ENCODE results near the gene TGIF2.
"Not testable (repeated sequence)": the region's sequence is repeated elsewhere in the genome, so short reads cannot be mapped to it uniquely, and the experiment has no call there.

Gene TGIF2

DNA sequence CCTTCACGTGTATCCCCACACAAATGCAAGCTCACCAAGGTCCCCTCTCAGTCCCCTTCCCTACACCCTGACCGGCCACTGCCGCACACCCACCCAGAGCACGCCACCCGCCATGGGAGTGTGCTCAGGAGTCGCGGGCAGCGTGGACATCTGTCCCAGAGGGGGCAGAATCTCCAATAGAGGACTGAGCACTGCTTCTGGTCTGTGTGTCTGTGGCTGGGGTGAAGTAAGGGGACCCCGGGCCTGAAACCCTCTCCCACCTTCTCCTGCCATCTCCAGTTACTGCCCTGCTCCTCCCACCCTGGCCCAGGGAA is 23.8 kb upstream of the TGIF2 start:
- CTCF ChIA-PET = interaction anchor here (0.6 kb wide), 1 partner anchor 154 kb away, joined by 3 read pairs; no protein-coding TSS in a partner anchor
- POLR2A ChIA-PET = no interaction called here
- no peak for TF ChIP-seq ARNT (IDR thresholded peaks at IDR 0.05)
- TF ChIP-seq BHLHE40 (IDR thresholded peaks at IDR 0.05; ENCODE audit: borderline replicate concordance) = no peak
- DNase-seq (ENCODE audit: extremely low spot score) = no peak

DNA sequence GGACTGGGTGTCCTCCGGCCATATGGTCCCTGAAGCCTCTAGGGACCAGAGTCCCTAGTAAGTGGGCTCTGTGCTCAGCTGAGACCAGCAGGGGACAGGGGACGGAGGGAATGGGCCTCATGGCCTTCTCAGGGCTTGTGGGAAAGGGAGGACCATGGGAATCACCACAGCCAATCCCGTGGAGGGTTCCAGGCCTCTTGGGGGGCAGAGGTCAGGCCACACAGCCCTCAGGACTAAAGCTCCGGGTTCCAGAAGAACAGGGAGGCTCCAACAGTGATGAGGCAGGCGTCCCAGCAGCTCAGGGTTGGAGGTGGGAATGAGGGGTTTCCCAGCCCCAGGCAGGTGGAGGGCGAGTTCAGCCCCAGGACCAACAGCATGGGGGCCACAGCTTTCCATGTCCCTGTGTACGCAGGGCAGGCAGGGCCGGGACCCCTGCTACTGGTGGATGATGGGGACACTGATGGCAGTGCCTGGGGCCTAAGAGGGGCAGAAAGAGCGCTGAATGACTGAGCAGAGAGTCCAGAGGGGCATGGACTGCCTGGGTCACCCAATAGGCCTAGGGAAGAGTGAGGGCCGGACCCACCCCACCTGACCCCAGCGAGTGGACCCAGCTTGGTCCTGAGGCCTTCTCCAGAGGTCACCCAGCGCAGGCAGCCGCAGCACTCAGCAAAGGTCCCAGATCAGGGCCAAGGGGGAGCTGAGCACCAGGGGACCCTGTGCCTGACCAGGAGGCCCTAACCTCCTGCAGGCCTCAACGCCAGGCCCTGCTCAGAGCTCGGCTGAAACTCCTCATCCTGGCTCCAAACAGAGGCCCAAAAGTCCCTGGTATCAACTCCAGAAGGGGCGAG is 23.2 kb upstream of the TGIF2 start:
- TF ChIP-seq LEF1 (IDR thresholded peaks at IDR 0.05; ENCODE audit: borderline replicate concordance) (no peak), FOXM1 (IDR thresholded peaks at IDR 0.05; ENCODE audit: borderline replicate concordance) (no peak)
- ChIA-PET POLR2A (no interaction called here), CTCF (interaction anchor here (0.6 kb wide), 1 partner anchor 155 kb away, joined by 3 read pairs; no protein-coding TSS in a partner anchor)
- no peak for DNase-seq (ENCODE audit: extremely low spot score)

DNA sequence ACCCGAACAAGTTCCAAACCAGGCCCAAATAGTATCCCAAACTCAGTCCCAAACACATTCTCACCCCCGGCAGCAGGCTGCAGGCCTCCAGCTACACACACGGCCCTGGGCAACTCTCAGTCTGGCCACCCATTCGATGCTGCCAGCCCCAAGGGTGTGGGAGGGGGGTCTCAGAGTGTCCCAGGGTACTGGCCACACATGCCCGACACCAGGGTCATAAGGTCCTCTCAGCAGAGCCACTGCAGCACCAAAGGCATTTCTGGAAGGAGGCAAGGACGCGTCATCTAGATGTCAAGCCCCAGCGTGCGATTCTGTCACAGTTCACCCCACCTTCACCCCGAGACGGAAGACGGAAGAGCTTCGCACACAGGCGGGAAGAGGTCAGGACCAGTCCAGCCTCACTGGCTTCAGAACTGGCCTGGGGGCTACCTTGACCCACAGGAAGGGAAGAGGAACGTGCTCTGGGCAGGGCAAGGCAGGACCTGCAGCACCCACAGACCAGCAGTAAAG is 22.6 kb upstream of the TGIF2 start:
- TF ChIP-seq SP1 (IDR thresholded peaks at IDR 0.05) (no peak), HDGF (IDR thresholded peaks at IDR 0.05; ENCODE audit: borderline replicate concordance) (no peak), ELF4 (IDR thresholded peaks at IDR 0.05) (no peak), BHLHE40 (IDR thresholded peaks at IDR 0.05; ENCODE audit: borderline replicate concordance) (no peak), CTBP1 (IDR thresholded peaks at IDR 0.05; ENCODE audit: borderline replicate concordance) (no peak), TARDBP (IDR thresholded peaks at IDR 0.05) (no peak), FOXK2 (IDR thresholded peaks at IDR 0.05) (no peak), SUZ12 (IDR thresholded peaks at IDR 0.05) (no peak), ARNT (IDR thresholded peaks at IDR 0.05) (no peak), LEF1 (IDR thresholded peaks at IDR 0.05; ENCODE audit: borderline replicate concordance) (no peak), FOXM1 (IDR thresholded peaks at IDR 0.05; ENCODE audit: borderline replicate concordance) (no peak), NFRKB (IDR thresholded peaks at IDR 0.05) (no peak), L3MBTL2 (conservative IDR thresholded peaks at IDR 0.05) (no peak), FOXA1 (IDR thresholded peaks at IDR 0.05) (no peak), ZNF384 (IDR thresholded peaks at IDR 0.05) (no peak)
- TF ChIP-seq, protein P1, sequence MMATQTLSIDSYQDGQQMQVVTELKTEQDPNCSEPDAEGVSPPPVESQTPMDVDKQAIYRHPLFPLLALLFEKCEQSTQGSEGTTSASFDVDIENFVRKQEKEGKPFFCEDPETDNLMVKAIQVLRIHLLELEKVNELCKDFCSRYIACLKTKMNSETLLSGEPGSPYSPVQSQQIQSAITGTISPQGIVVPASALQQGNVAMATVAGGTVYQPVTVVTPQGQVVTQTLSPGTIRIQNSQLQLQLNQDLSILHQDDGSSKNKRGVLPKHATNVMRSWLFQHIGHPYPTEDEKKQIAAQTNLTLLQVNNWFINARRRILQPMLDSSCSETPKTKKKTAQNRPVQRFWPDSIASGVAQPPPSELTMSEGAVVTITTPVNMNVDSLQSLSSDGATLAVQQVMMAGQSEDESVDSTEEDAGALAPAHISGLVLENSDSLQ (IDR thresholded peaks at IDR 0.05) = no peak
- POLR2A ChIA-PET = no interaction called here
- no peak for DNase-seq (ENCODE audit: extremely low spot score)
- CTCF ChIA-PET = no interaction called here

DNA sequence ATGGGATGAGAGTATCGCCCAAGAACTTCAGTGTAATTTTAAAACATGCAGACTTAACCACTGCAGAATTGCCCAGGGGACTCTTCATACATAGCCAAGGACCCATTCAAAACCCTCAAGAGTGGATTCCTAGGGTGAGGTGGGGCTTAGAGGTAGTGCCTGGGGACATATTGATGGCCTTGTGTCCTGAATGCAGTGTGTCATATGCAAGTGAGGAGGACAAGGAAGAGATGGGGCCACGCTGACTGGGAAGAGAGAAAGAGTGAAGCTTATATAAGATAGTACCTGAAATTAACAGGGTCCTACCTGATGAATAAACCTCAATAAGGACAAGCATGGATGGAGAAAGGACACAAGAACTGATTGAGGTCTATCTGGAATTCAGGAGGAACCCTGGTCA is 18.1 kb upstream of the TGIF2 start:
- CTCF ChIA-PET = no interaction called here
- DNase-seq (ENCODE audit: extremely low spot score) = no peak
- POLR2A ChIA-PET = no interaction called here
- TF ChIP-seq FOXK2 (IDR thresholded peaks at IDR 0.05) (no peak), ELF4 (IDR thresholded peaks at IDR 0.05) (no peak), SP1 (IDR thresholded peaks at IDR 0.05) (no peak), FOXA1 (IDR thresholded peaks at IDR 0.05) (no peak), L3MBTL2 (conservative IDR thresholded peaks at IDR 0.05) (no peak), NFRKB (IDR thresholded peaks at IDR 0.05) (no peak), FOXM1 (IDR thresholded peaks at IDR 0.05; ENCODE audit: borderline replicate concordance) (no peak), LEF1 (IDR thresholded peaks at IDR 0.05; ENCODE audit: borderline replicate concordance) (no peak), ARNT (IDR thresholded peaks at IDR 0.05) (no peak), HDGF (IDR thresholded peaks at IDR 0.05; ENCODE audit: borderline replicate concordance) (no peak), BHLHE40 (IDR thresholded peaks at IDR 0.05; ENCODE audit: borderline replicate concordance) (no peak), CTBP1 (IDR thresholded peaks at IDR 0.05; ENCODE audit: borderline replicate concordance) (no peak), SUZ12 (IDR thresholded peaks at IDR 0.05) (no peak)
- TF ChIP-seq, protein P1 (IDR thresholded peaks at IDR 0.05) = no peak

DNA sequence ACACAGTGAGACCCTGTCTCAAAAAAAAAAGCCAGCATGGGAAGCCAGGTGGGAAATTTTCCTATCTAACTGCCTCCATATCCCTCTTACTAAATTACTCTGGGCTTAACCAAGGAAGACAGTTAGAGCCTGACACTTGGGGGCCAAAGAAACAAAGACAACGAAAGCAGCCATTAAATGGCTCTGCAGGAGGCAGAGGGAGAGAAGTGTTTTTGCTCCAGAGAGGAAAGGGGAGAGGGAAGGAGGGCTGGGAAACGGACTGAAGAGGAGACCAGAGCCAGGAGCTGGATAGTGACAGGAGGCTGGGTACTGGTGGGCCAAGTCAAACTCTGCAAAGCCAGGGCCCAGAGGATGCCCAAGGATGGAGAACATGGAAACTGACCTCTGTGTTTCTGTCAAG is 10.7 kb upstream of the TGIF2 start:
- ChIA-PET POLR2A (interaction anchor here (0.9 to 2.0 kb wide), 2 partner anchors 9 to 42 kb away, joined by 3 to 9 read pairs; no protein-coding TSS in a partner anchor), CTCF (no interaction called here)
- TF ChIP-seq, protein P1 (IDR thresholded peaks at IDR 0.05) = no peak
- TF ChIP-seq ELF4 (IDR thresholded peaks at IDR 0.05) = no peak
- TF ChIP-seq ARNT (IDR thresholded peaks at IDR 0.05) = no peak
- no peak for TF ChIP-seq FOXA1 (IDR thresholded peaks at IDR 0.05)
- TF ChIP-seq SP1 (IDR thresholded peaks at IDR 0.05) = no peak
- TF ChIP-seq HDGF (IDR thresholded peaks at IDR 0.05; ENCODE audit: borderline replicate concordance) = no peak
- no peak for DNase-seq (ENCODE audit: extremely low spot score)

DNA sequence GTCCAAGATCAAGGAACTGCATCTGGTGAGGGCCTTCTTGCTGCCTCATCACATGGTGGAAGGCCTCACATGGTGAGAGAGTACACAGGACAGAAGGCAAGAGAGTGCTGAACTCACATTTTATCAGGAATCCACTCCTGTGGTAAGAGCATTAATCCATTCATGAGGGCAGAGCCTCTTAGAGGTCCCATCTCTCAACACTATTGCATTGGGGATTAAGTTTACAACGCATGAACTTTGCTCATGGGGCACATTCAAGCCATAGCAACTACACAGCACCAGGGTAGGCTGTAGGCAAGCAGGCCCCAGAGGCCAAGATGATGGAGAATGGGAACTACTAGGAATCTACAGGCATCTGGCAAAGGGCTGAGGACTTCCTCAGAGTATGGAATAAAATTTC is 10.0 kb upstream of the TGIF2 start:
- CTCF ChIA-PET = no interaction called here

DNA sequence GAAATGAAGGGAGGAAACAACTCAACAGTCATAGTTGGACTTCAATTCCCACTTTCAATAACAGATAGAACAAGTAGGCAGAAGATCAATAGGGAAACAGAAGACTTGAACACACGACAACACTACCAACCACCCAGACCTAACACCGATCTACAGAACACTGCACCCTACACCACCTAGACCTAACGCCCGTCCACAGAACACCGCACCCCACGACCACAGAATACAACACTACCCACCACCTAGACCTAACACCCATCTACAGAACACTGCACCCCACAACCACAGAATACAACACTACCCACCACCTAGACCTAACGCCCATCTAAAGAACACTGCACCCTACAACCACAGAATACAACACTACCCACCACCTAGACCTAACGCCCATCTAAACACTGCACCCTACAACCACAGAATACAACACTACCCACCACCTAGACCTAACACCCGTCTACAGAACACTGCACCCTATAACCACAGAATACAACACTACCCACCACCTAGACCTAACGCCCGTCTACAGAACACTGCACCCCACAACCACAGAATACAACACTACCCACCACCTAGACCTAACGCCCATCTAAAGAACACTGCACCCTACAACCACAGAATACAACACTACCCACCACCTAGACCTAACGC is 9.2 kb upstream of the TGIF2 start:
- POLR2A ChIA-PET; DNase-seq (ENCODE audit: extremely low spot score); CTCF ChIA-PET: not testable (repeated sequence)

More for the DNA sequence above, 10.0 kb upstream of the TGIF2 start:
- POLR2A ChIA-PET = no interaction called here
- no peak for DNase-seq (ENCODE audit: extremely low spot score)
- TF ChIP-seq HDGF (IDR thresholded peaks at IDR 0.05; ENCODE audit: borderline replicate concordance) (no peak), CTBP1 (IDR thresholded peaks at IDR 0.05; ENCODE audit: borderline replicate concordance) (no peak), FOXK2 (IDR thresholded peaks at IDR 0.05) (no peak), TARDBP (IDR thresholded peaks at IDR 0.05) (no peak), LEF1 (IDR thresholded peaks at IDR 0.05; ENCODE audit: borderline replicate concordance) (no peak), FOXM1 (IDR thresholded peaks at IDR 0.05; ENCODE audit: borderline replicate concordance) (no peak)
- TF ChIP-seq, protein P1 (IDR thresholded peaks at IDR 0.05) = no peak

DNA sequence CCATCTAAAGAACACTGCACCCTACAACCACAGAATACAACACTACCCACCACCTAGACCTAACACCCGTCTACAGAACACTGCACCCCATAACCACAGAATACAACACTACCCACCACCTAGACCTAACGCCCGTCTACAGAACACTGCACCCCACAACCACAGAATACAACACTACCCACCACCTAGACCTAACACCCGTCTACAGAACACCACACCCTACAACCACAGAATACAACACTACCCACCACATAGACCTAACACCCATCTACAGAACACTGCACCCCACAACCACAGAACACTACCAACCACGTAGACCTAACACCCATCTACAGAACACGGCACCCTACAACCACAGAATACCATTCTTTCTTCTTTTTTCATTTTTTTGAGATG is 8.7 kb upstream of the TGIF2 start:
- CTCF ChIA-PET; POLR2A ChIA-PET; DNase-seq (ENCODE audit: extremely low spot score): not testable (repeated sequence)

Data from HEK293T (cell line).